ENCODE measurements around the gene RAB18. TPM values are rescaled to one million over a fixed set of nuclear protein-coding genes. Genes with fewer than 3 reads are reported as not detected.

Gene RAB18
- total RNA-seq, 1 experiment from 2014 or later, result 89.4 TPM

- H4K5ac ChIP-seq (ENCODE audit: insufficient read length, low read depth, low read length), result no peak overlapping the region
- H3K9me3 Mint-ChIP-seq, result no peaks in the 10 kb centered on the region
- no peak overlapping the region for H3K18ac ChIP-seq (ENCODE audit: insufficient read length, low read depth, low read length)
- H3K27ac ChIP-seq (ENCODE audit: insufficient read length, low read depth, low read length), result no peak overlapping the region
- H2BK120ac ChIP-seq (ENCODE audit: low read depth, low read length, poor library complexity, severe bottlenecking), result no peak overlapping the region
- no peak overlapping the region for H3K23ac ChIP-seq (ENCODE audit: insufficient read length, low read depth, low read length)
- no peak overlapping the region for H4K8ac ChIP-seq (replicated peaks; ENCODE audit: insufficient read length, low read depth, low read length)
- H3K14ac ChIP-seq (ENCODE audit: insufficient read depth, low read length), result no peak overlapping the region
- no peak overlapping the region for H2AFZ ChIP-seq (ENCODE audit: low read length)
- no peaks in the 10 kb centered on the region for H3K27me3 Mint-ChIP-seq (ENCODE audit: low read depth)
- no peaks in the 10 kb centered on the region for H3K27me3 ChIP-seq (ENCODE audit: insufficient read depth, low read length)
- no peak overlapping the region for H3K4me2 ChIP-seq (ENCODE audit: insufficient read depth, insufficient read length, low read length)
- no peaks in the 10 kb centered on the region for H3K79me2 ChIP-seq (ENCODE audit: insufficient read depth, low read length)
- H3K23me2 ChIP-seq (ENCODE audit: insufficient read length, low read depth, low read length, poor library complexity, severe bottlenecking), result no peaks in the 10 kb centered on the region
- H3K4me3 Mint-ChIP-seq, result no peak overlapping the region
- no peaks in the 10 kb centered on the region for H3K79me1 ChIP-seq (ENCODE audit: insufficient read depth, low read depth, low read length, poor library complexity, severe bottlenecking)
- H2BK20ac ChIP-seq (ENCODE audit: low read depth, low read length, poor library complexity, severe bottlenecking), result no peak overlapping the region
- no peak overlapping the region for H3T11ph ChIP-seq (ENCODE audit: low read length)
- H2BK5ac ChIP-seq (ENCODE audit: insufficient read length, low read length), result no peak overlapping the region
- H3K27ac Mint-ChIP-seq, result no peak overlapping the region
- H3K4ac ChIP-seq (ENCODE audit: low read depth, low read length), result no peak overlapping the region
- TF ChIP-seq CTCF (conservative IDR thresholded peaks at IDR 0.05), result no peak
- no peaks in the 10 kb centered on the region for H3K9me3 ChIP-seq (ENCODE audit: control insufficient read depth, low read depth, low read length)
- no CpG with 5 or more reads among the region's 4 CpGs for WGBS (ENCODE audit: extremely low coverage, insufficient read length, low lambda C conversion rate)
- no peak overlapping the region for H4K91ac ChIP-seq (ENCODE audit: insufficient read length, low read depth, low read length)
- no peaks in the 10 kb centered on the region for H3K36me3 Mint-ChIP-seq (ENCODE audit: insufficient read depth in 1 of 3, low read depth in 3 of 3)
- H4K20me1 ChIP-seq (ENCODE audit: control insufficient read depth, insufficient read depth, insufficient read length), result no peaks in the 10 kb centered on the region
- no peaks in the 10 kb centered on the region for H3K4me1 Mint-ChIP-seq
- no peak overlapping the region for H3K56ac ChIP-seq (ENCODE audit: insufficient read length, low read depth, low read length)
- no peak overlapping the region for H2AK5ac ChIP-seq (ENCODE audit: insufficient read length, low read length)
- H3K9ac ChIP-seq (ENCODE audit: extremely low read depth, insufficient read length, low read length), result no peak overlapping the region
- no peak for DNase-seq
- no peak overlapping the region for H2BK12ac ChIP-seq (ENCODE audit: insufficient read length, low read depth, low read length)
- no peaks in the 10 kb centered on the region for H3K4me1 ChIP-seq (ENCODE audit: insufficient read depth, low read length)
- no peak overlapping the region for H2BK15ac ChIP-seq (ENCODE audit: low read depth, low read length)
Measured at GRCh38 chr10:27581225-27581624, 77.1 kb downstream of the RAB18 start.
